K562 (cell line): ENCODE results near the gene MADD. TPM values are rescaled to one million over a fixed set of nuclear protein-coding genes. Genes with fewer than 3 reads are reported as not detected.

Experiments
- CBX8 ChIP-seq: fragments of 200-600 bp; sonication (generic); IDR thresholded peaks from 2 replicates; pipeline ENCODE4 v1.6.1; 2012; ENCODE audit warnings: borderline replicate concordance, mixed run types, low read depth, mild to moderate bottlenecking, moderate library complexity, mixed read lengths, low read length, control low read depth, inconsistent platforms; ENCODE audit not compliant: poor library complexity, severe bottlenecking; ENCODE audit errors: extremely low read depth
- MGA ChIP-seq: fragments of 450-650 bp; IDR thresholded peaks from 2 replicates; pipeline ENCODE4 v1.6.1; 2016; ENCODE audit warnings: mild to moderate bottlenecking, moderate library complexity
- NBN ChIP-seq: fragments of 450-650 bp; IDR thresholded peaks from 2 replicates; pipeline ENCODE4 v1.6.1; 2016; ENCODE audit warnings: low read depth, mild to moderate bottlenecking
- SIN3A ChIP-seq, 2 experiments: fragments of 150-350 bp in 1 of 2; IDR thresholded peaks; 2 replicates each; pipeline ENCODE4 v1.6.1; 2011 to 2016; ENCODE audit warnings: borderline replicate concordance in 2 of 2, low read depth in 2 of 2, low read length in 2 of 2, mild to moderate bottlenecking in 2 of 2, moderate library complexity in 2 of 2; ENCODE audit not compliant: control insufficient read depth in 1 of 2
- SMAD3 ChIP-seq: fragments of 450-650 bp; formaldehyde crosslinking; conservative IDR thresholded peaks from 2 replicates; pipeline ENCODE4 v1.4.0; 2020; ENCODE audit warnings: mild to moderate bottlenecking
- SOX6 ChIP-seq: fragments of 450-650 bp; IDR thresholded peaks from 2 replicates; pipeline ENCODE4 v1.6.1; 2014; ENCODE audit warnings: mild to moderate bottlenecking
- TFAM ChIP-seq: fragments of 250-450 bp; sonication (Bioruptor Pico); conservative IDR thresholded peaks from 2 replicates; pipeline ENCODE4 v1.5.0; 2021; ENCODE audit warnings: mild to moderate bottlenecking, moderate library complexity
- ZEB2 ChIP-seq: fragments of 450-650 bp; IDR thresholded peaks from 2 replicates; pipeline ENCODE4 v1.6.1; 2016
- ZNF134 ChIP-seq: fragments of 250-450 bp; sonication (Bioruptor Pico); conservative IDR thresholded peaks from 2 replicates; pipeline ENCODE4 v1.4.0; 2020
- polyA plus RNA-seq, 8 experiments: library from polyadenylated mRNA; depleted of rRNA in 4 of 8; stranded (reverse) in 5 of 8; unstranded in 3 of 8; fragments of >200 nt; fragmentation: Nextera tagmentation in 2 of 8; fragmentation: Illumina TruSeq in 1 of 8; extraction: Ambion mirVana in 2 of 8; extraction: Trizol in 1 of 8; gene quantifications; 2 replicates each; pipeline versions ENCODE4 v1.2.1 to v1.2.3, GENCODE V29; 2011 to 2014; ENCODE audit warnings: inconsistent platforms in 1 of 8, missing spikeins in 1 of 8
- total RNA-seq, 7 experiments: library from RNA; depleted of rRNA in 6 of 7; stranded (reverse); fragments of >200 nt in 6 of 7; fragmentation: Illumina TruSeq in 2 of 7; extraction: Trizol in 2 of 7; gene quantifications; 2 replicates each; pipeline versions ENCODE4 v1.2.1 to v1.2.3, GENCODE V29; 2011 to 2021; ENCODE audit warnings: low replicate concordance in 1 of 7
- TF ChIP-seq, protein P1 (sequence below): fragments of 450-650 bp; formaldehyde crosslinking; IDR thresholded peaks from 2 replicates; pipeline ENCODE4 v1.4.0; 2020; ENCODE audit warnings: mild to moderate bottlenecking, mixed read lengths
- TF ChIP-seq, protein P2 (sequence below): sonication (generic); formaldehyde crosslinking; IDR thresholded peaks from 2 replicates; pipeline ENCODE4 v1.8.0; 2023; ENCODE audit warnings: mild to moderate bottlenecking, missing genetic modification reagents

MADD gene
- total and polyA plus RNA-seq, 9 of the 15 experiments (the other 6 are each of a cell fraction or from before 2014, with no cell fraction given), result 0.68 to 57.6 (median 33.6) TPM

- TF ChIP-seq MGA, result peak; percentile 93
- no peak for TF ChIP-seq TFAM
- peak; percentile 58; the same call in 1 of the 2 replicates for TF ChIP-seq SOX6
- TF ChIP-seq CBX8, result no peak
- peak; percentile 81; the same call in 1 of the 2 replicates for TF ChIP-seq NBN
- TF ChIP-seq ZNF134 (CRISPR knock-in tag), result no peak
- TF ChIP-seq SIN3A (IDR thresholded peaks at IDR 0.05; ENCODE audit: borderline replicate concordance in 2 of 2, control insufficient read depth in 1 of 2, low read depth in 2 of 2, low read length in 2 of 2), result peak in 1 of 2 experiments; percentile 18; a peak in 2 of 4 replicates
- TF ChIP-seq, protein P1, sequence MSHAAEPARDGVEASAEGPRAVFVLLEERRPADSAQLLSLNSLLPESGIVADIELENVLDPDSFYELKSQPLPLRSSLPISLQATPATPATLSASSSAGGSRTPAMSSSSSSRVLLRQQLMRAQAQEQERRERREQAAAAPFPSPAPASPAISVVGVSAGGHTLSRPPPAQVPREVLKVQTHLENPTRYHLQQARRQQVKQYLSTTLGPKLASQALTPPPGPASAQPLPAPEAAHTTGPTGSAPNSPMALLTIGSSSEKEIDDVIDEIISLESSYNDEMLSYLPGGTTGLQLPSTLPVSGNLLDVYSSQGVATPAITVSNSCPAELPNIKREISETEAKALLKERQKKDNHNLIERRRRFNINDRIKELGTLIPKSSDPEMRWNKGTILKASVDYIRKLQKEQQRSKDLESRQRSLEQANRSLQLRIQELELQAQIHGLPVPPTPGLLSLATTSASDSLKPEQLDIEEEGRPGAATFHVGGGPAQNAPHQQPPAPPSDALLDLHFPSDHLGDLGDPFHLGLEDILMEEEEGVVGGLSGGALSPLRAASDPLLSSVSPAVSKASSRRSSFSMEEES (CRISPR knock-in tag), result no peak
- TF ChIP-seq ZEB2, result no peak
- no peak for TF ChIP-seq SMAD3 (CRISPR knock-in tag)
- TF ChIP-seq, protein P2, sequence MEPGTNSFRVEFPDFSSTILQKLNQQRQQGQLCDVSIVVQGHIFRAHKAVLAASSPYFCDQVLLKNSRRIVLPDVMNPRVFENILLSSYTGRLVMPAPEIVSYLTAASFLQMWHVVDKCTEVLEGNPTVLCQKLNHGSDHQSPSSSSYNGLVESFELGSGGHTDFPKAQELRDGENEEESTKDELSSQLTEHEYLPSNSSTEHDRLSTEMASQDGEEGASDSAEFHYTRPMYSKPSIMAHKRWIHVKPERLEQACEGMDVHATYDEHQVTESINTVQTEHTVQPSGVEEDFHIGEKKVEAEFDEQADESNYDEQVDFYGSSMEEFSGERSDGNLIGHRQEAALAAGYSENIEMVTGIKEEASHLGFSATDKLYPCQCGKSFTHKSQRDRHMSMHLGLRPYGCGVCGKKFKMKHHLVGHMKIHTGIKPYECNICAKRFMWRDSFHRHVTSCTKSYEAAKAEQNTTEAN (CRISPR knock-in tag), result no peak
These were observed 718 bp upstream of the MADD start (continued) for GRCh38 chr11:47269002-47269828.
